Omental fat pad (tissue), 4 donors: ENCODE data around the gene HIVEP2. TPM values are rescaled to one million over a fixed set of nuclear protein-coding genes. Genes with fewer than 3 reads are reported as not detected.

ENCODE experiments used
- ATAC-seq: fragments of 150-250 bp; one replicate; pipeline ENCODE4 v1.9.1; 2016; ENCODE audit warnings: mild to moderate bottlenecking, moderate library complexity; ENCODE audit not compliant: low FRiP score
- DNase-seq: peaks from one replicate; pipeline ENCODE4 v3.0.0-alpha.2; 2019; ENCODE audit warnings: low spot score
- CTCF ChIP-seq, 3 donors: fragments of 450-650 bp; IDR thresholded peaks; one replicate each; pipeline ENCODE4 v1.5.1; 2016 to 2017; ENCODE audit warnings: antibody characterized with exemption in 3 of 3, mild to moderate bottlenecking in 3 of 3, moderate library complexity in 2 of 3
- total RNA-seq, 4 donors: library from RNA; depleted of rRNA; stranded (reverse); fragments of >200 nt; gene quantifications; one replicate each; pipeline ENCODE4 v1.1.0, GENCODE V29; 2016

HIVEP2 gene
- total RNA-seq, 4 donors from 2014 or later = 14.9 to 47.3 (median 26.9) TPM

- DNase-seq (no peak), ATAC-seq (no peak)
- no peak for TF ChIP-seq CTCF (IDR thresholded peaks at IDR 0.05)
Observed at GRCh38 chr6:142824426-142824825, 120.5 kb downstream of the HIVEP2 start.

GRCh38 chr6:142823256-142823902 is 121.6 kb downstream of the HIVEP2 start:
- DNase-seq = no peak
- no peak for TF ChIP-seq CTCF (IDR thresholded peaks at IDR 0.05)
- ATAC-seq = no peak

GRCh38 chr6:142822842-142823241 is 122.1 kb downstream of the HIVEP2 start:
- no peak for ATAC-seq

GRCh38 chr6:142822383-142822782 is 122.6 kb downstream of the HIVEP2 start:
- no peak for DNase-seq
- TF ChIP-seq CTCF (IDR thresholded peaks at IDR 0.05) = no peak
- ATAC-seq = no peak

More at GRCh38 chr6:142822842-142823241, 122.1 kb downstream of the HIVEP2 start:
- TF ChIP-seq CTCF (IDR thresholded peaks at IDR 0.05) = no peak
- DNase-seq = no peak

- DNase-seq (no peak), ATAC-seq (no peak)
- TF ChIP-seq CTCF (IDR thresholded peaks at IDR 0.05) = no peak
Observed at GRCh38 chr6:142821860-142822259, 123.1 kb downstream of the HIVEP2 start.

- DNase-seq (no peak), ATAC-seq (no peak)
- TF ChIP-seq CTCF (IDR thresholded peaks at IDR 0.05) = no peak
Observed at GRCh38 chr6:142821164-142821716, 123.7 kb downstream of the HIVEP2 start.
